Endodermal cell (in vitro differentiated cells): ENCODE results near the gene CCSER1. TPM values are rescaled to one million over a fixed set of nuclear protein-coding genes. Genes with fewer than 3 reads are reported as not detected.

Source experiments
- DNase-seq: peaks from one replicate; pipeline ENCODE4 v3.0.0-alpha.2; 2017
- H3K27ac ChIP-seq: 2 replicates; pipeline ENCODE4 v1.5.1; 2013; ENCODE audit warnings: mild to moderate bottlenecking, low read depth, low read length, moderate library complexity
- H3K27me3 ChIP-seq: 2 replicates; pipeline ENCODE4 v1.6.1; 2013; ENCODE audit warnings: mild to moderate bottlenecking, low read length, moderate library complexity; ENCODE audit not compliant: insufficient read depth, control insufficient read depth, poor library complexity, severe bottlenecking
- H3K36me3 ChIP-seq: 2 replicates; pipeline ENCODE4 v1.7.0; 2013; ENCODE audit warnings: mild to moderate bottlenecking, low read length, moderate library complexity; ENCODE audit not compliant: control insufficient read depth, insufficient read depth
- H3K4me1 ChIP-seq: one replicate; pipeline ENCODE4 v1.7.0; 2013; ENCODE audit warnings: low read length; ENCODE audit not compliant: control insufficient read depth, insufficient read depth
- H3K4me3 ChIP-seq: 2 replicates; pipeline ENCODE4 v1.5.1; 2013; ENCODE audit warnings: mild to moderate bottlenecking, low read length, moderate library complexity
- H3K9ac ChIP-seq: 2 replicates; pipeline ENCODE4 v1.6.1; 2013; ENCODE audit warnings: mild to moderate bottlenecking, low read length, moderate library complexity; ENCODE audit not compliant: poor library complexity, severe bottlenecking; ENCODE audit errors: extremely low read depth
- H3K9me3 ChIP-seq: 2 replicates; pipeline ENCODE4 v1.6.1; 2013; ENCODE audit warnings: mild to moderate bottlenecking, low read length, moderate library complexity; ENCODE audit not compliant: control insufficient read depth
- H3K27ac Mint-ChIP-seq: 2 replicates; pipeline ENCODE4 v1.8.0; 2020; ENCODE audit warnings: mixed read lengths
- H3K27me3 Mint-ChIP-seq: 2 replicates; pipeline ENCODE4 v1.8.0; 2021; ENCODE audit warnings: mild to moderate bottlenecking, mixed read lengths; ENCODE audit not compliant: insufficient read depth
- H3K36me3 Mint-ChIP-seq: 2 replicates; pipeline ENCODE4 v1.8.0; 2020; ENCODE audit warnings: low read depth, mixed read lengths
- H3K4me1 Mint-ChIP-seq: 2 replicates; pipeline ENCODE4 v1.8.0; 2020; ENCODE audit warnings: mixed read lengths
- H3K4me3 Mint-ChIP-seq: 2 replicates; pipeline ENCODE4 v1.8.0; 2020; ENCODE audit warnings: mild to moderate bottlenecking, moderate library complexity, mixed read lengths
- H3K9me3 Mint-ChIP-seq: 2 replicates; pipeline ENCODE4 v1.8.0; 2020; ENCODE audit warnings: mild to moderate bottlenecking, mixed read lengths
- WGBS, 2 experiments: methylation state at CpG; one replicate each; pipeline versions ENCODE4 v1.1.5 to v1.1.7; 2013; ENCODE audit warnings: missing lambda C conversion rate in 2 of 2, mixed read lengths in 1 of 2; ENCODE audit not compliant: insufficient coverage in 1 of 2, insufficient read length in 1 of 2; 5-methylcytosine and 5-hydroxymethylcytosine counted together
- total RNA-seq, 2 donors: library from RNA; stranded (reverse); fragmentation: NEBNext Ultra II Directional in 1 of 2; extraction: Animal tissue kit (Norgen Biotek cat#: 25700) in 1 of 2; gene quantifications; 2 replicates in 1 of 2; 3 replicates in 1 of 2; pipeline ENCODE4 v1.2.1, GENCODE V29; 2021
- TF ChIP-seq, protein P1 (sequence below): fragments of 200-600 bp; sonication (generic); conservative IDR thresholded peaks from 2 replicates; pipeline ENCODE4 v1.5.0; 2021; ENCODE audit warnings: antibody characterized with exemption, mild to moderate bottlenecking

Gene CCSER1
- total RNA-seq, 2 donors from 2014 or later: 1.1 to 2.2 TPM

DNA sequence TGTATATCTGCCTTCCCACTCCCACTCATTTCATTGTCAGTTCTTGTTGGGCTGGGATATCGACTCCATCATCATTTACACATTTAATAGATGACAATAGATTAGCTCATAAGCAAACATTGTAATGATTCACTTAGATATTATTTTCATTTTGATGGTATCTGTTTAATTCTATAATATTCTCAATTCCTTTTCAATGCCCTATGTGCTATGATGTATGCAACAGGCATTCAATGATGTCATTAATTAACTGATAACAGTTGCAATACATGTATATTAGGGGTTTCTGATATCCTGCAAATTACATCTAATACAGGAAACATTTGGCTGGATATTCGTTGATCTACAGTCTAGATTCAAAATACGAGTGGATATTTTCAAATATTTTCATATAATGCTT is 850.5 kb downstream of the CCSER1 start:
- Histone ChIP-seq H3K36me3 (no peaks in the 10 kb centered on the region), H3K27ac (no peak overlapping the region), H3K9me3 (no peaks in the 10 kb centered on the region), H3K4me1 (no peaks in the 10 kb centered on the region), H3K4me3 (no peak overlapping the region), H3K9ac (no peak overlapping the region), H3K27me3 (no peaks in the 10 kb centered on the region)
- 95 to 100% methylated on average over 2 of the region's 3 CpGs for WGBS, 2 experiments
- no peak for DNase-seq
- H3K4me1 Mint-ChIP-seq: peaks cover 2% of the 10 kb centered on the region
- TF ChIP-seq, protein P1, sequence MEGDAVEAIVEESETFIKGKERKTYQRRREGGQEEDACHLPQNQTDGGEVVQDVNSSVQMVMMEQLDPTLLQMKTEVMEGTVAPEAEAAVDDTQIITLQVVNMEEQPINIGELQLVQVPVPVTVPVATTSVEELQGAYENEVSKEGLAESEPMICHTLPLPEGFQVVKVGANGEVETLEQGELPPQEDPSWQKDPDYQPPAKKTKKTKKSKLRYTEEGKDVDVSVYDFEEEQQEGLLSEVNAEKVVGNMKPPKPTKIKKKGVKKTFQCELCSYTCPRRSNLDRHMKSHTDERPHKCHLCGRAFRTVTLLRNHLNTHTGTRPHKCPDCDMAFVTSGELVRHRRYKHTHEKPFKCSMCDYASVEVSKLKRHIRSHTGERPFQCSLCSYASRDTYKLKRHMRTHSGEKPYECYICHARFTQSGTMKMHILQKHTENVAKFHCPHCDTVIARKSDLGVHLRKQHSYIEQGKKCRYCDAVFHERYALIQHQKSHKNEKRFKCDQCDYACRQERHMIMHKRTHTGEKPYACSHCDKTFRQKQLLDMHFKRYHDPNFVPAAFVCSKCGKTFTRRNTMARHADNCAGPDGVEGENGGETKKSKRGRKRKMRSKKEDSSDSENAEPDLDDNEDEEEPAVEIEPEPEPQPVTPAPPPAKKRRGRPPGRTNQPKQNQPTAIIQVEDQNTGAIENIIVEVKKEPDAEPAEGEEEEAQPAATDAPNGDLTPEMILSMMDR: no peak
- H3K27ac Mint-ChIP-seq: no peak overlapping the region
- no peaks in the 10 kb centered on the region for H3K27me3 Mint-ChIP-seq
- no peaks in the 10 kb centered on the region for H3K36me3 Mint-ChIP-seq
- H3K9me3 Mint-ChIP-seq: no peaks in the 10 kb centered on the region
- H3K4me3 Mint-ChIP-seq: no peak overlapping the region

DNA sequence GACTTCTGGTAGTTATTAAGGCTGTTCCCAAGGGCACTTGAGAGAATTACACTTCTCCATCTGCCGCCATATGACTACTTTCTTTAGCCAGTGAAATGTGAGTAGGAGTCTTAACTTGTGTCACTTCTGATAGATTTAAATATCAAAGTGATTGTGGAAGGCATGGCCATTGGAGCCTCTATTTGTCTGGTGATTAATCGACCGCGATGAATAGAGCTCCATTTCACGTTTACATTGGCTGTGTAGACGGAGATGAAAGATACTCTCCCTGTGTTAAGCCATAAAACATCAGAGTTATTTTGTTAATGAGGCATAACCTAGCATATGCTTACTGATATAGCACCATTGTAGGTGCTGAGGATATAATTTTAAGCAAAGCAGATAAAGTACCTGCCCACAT is 852.4 kb downstream of the CCSER1 start:
- no peak overlapping the region for H3K27ac ChIP-seq
- Mint-ChIP-seq H3K4me1 (peaks cover 4% of the 10 kb centered on the region), H3K4me3 (no peak overlapping the region), H3K27me3 (no peaks in the 10 kb centered on the region), H3K27ac (no peak overlapping the region), H3K36me3 (no peaks in the 10 kb centered on the region), H3K9me3 (no peaks in the 10 kb centered on the region)
- no peaks in the 10 kb centered on the region for H3K9me3 ChIP-seq
- no peak overlapping the region for H3K4me3 ChIP-seq
- TF ChIP-seq, protein P1: no peak
- no peaks in the 10 kb centered on the region for H3K4me1 ChIP-seq
- 94 to 97% methylated on average over 6 of the region's 6 CpGs for WGBS, 2 experiments
- H3K9ac ChIP-seq: no peak overlapping the region
- no peaks in the 10 kb centered on the region for H3K36me3 ChIP-seq
- H3K27me3 ChIP-seq: no peaks in the 10 kb centered on the region
- DNase-seq: no peak

DNA sequence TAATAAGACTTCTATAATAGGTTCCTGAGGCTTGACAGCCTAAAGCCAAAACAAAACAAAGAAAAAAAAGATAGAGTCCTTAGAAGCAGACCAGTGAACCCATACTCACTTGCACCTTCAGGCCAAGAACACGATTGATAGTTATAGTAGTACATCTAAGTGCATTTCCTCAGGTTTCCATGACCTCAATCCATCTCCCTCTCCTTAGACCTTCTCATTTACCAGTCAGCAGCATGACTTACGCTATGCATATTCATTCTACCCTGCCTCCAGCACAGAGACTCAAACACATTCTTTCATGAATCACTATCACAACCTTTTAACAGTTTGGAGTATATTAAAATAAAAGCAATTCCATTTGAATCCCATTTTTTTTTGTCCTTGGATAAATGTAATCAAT is 855.6 kb downstream of the CCSER1 start:
- 100% methylated on average over 2 of the region's 2 CpGs; no CpG with 5 or more reads in 1 of the 2 experiments for WGBS, 2 experiments

More for the DNA sequence above, 855.6 kb downstream of the CCSER1 start:
- Histone ChIP-seq H3K4me3 (no peak overlapping the region), H3K36me3 (no peaks in the 10 kb centered on the region), H3K9me3 (no peaks in the 10 kb centered on the region), H3K9ac (no peak overlapping the region), H3K4me1 (no peaks in the 10 kb centered on the region), H3K27me3 (no peaks in the 10 kb centered on the region), H3K27ac (no peak overlapping the region)
- H3K27ac Mint-ChIP-seq: no peak overlapping the region
- H3K4me3 Mint-ChIP-seq: no peak overlapping the region
- H3K36me3 Mint-ChIP-seq: no peaks in the 10 kb centered on the region
- no peak for DNase-seq
- H3K27me3 Mint-ChIP-seq: no peaks in the 10 kb centered on the region
- TF ChIP-seq, protein P1: no peak
- H3K9me3 Mint-ChIP-seq: no peaks in the 10 kb centered on the region
- peaks cover 6% of the 10 kb centered on the region for H3K4me1 Mint-ChIP-seq
